Astrocyte (in vitro differentiated cells and primary cell): ENCODE measurements around the gene ARHGAP26. TPM values are rescaled to one million over a fixed set of nuclear protein-coding genes. Genes with fewer than 3 reads are reported as not detected.

Source experiments
- DNase-seq: peaks from one replicate; pipeline ENCODE4 v3.0.0-alpha.2; 2010; ENCODE audit warnings: low read depth
- FAIRE-seq: peaks from 2 replicates; lab custom pipeline; 2011; peaks lifted over from hg19 to GRCh38; lab: Jason Lieb, UNC
- H2AFZ ChIP-seq: 2 replicates; pipeline ENCODE4 v1.6.0; 2012; ENCODE audit warnings: low read depth, low read length, inconsistent platforms
- H3K27ac ChIP-seq: 2 replicates; pipeline ENCODE4 v1.5.1; 2011; ENCODE audit warnings: low read depth, low read length, inconsistent platforms
- H3K27me3 ChIP-seq: 2 replicates; pipeline ENCODE4 v1.6.0; 2011; ENCODE audit warnings: low read length, inconsistent platforms; ENCODE audit not compliant: insufficient read depth
- H3K36me3 ChIP-seq: 2 replicates; pipeline ENCODE4 v1.5.1; 2011; ENCODE audit warnings: low read length, inconsistent platforms; ENCODE audit not compliant: insufficient read depth
- H3K4me1 ChIP-seq: 2 replicates; pipeline ENCODE4 v1.5.1; 2011; ENCODE audit warnings: low read length, inconsistent platforms; ENCODE audit not compliant: insufficient read depth
- H3K4me2 ChIP-seq: 2 replicates; pipeline ENCODE4 v1.6.0; 2012; ENCODE audit warnings: low read length, inconsistent platforms
- H3K4me3 ChIP-seq: 2 replicates; pipeline ENCODE4 v1.5.1; 2011; ENCODE audit warnings: low read depth, mild to moderate bottlenecking, low read length, inconsistent platforms; ENCODE audit not compliant: insufficient read depth
- H3K79me2 ChIP-seq: 2 replicates; pipeline ENCODE4 v1.6.0; 2012; ENCODE audit warnings: mild to moderate bottlenecking, low read length, inconsistent platforms; ENCODE audit not compliant: insufficient read depth
- H3K9ac ChIP-seq: 2 replicates; pipeline ENCODE4 v1.6.0; 2012; ENCODE audit warnings: mild to moderate bottlenecking, low read length, inconsistent platforms
- H3K9me3 ChIP-seq: 2 replicates; pipeline ENCODE4 v1.5.1; 2012; ENCODE audit warnings: low read depth, mild to moderate bottlenecking, low read length, inconsistent platforms; ENCODE audit not compliant: insufficient read depth
- H4K20me1 ChIP-seq: 2 replicates; pipeline ENCODE4 v1.6.0; 2012; ENCODE audit warnings: low read length, inconsistent platforms; ENCODE audit not compliant: insufficient read depth
- H3K27ac Mint-ChIP-seq: one replicate; pipeline ENCODE4 v1.8.0; 2021; ENCODE audit warnings: mild to moderate bottlenecking, mixed read lengths; ENCODE audit not compliant: unreplicated experiment
- H3K27me3 Mint-ChIP-seq: one replicate; pipeline ENCODE4 v1.8.0; 2021; ENCODE audit warnings: low read depth, mixed read lengths; ENCODE audit not compliant: unreplicated experiment
- H3K36me3 Mint-ChIP-seq: one replicate; pipeline ENCODE4 v1.8.0; 2021; ENCODE audit warnings: low read depth, mixed read lengths; ENCODE audit not compliant: unreplicated experiment
- H3K4me1 Mint-ChIP-seq: one replicate; pipeline ENCODE4 v1.8.0; 2021; ENCODE audit warnings: low read depth, mixed read lengths; ENCODE audit not compliant: unreplicated experiment
- H3K4me3 Mint-ChIP-seq: one replicate; pipeline ENCODE4 v1.8.0; 2021; ENCODE audit warnings: mild to moderate bottlenecking, moderate library complexity, mixed read lengths; ENCODE audit not compliant: unreplicated experiment
- H3K9me3 Mint-ChIP-seq: one replicate; pipeline ENCODE4 v1.8.0; 2021; ENCODE audit warnings: mild to moderate bottlenecking, mixed read lengths; ENCODE audit not compliant: unreplicated experiment
- EZH2 ChIP-seq: IDR thresholded peaks from 2 replicates; pipeline ENCODE4 v1.6.1; 2012; ENCODE audit warnings: mild to moderate bottlenecking, low read length, inconsistent platforms; ENCODE audit not compliant: insufficient read depth
- total RNA-seq: library from RNA; stranded (reverse); gene quantifications from 2 replicates; pipeline ENCODE4 v1.2.1, GENCODE V29; 2021
- TF ChIP-seq, protein P1 (sequence below): IDR thresholded peaks from 2 replicates; pipeline ENCODE4 v1.5.1; 2011; ENCODE audit warnings: low read depth, mild to moderate bottlenecking, inconsistent platforms, low read length, moderate library complexity; ENCODE audit not compliant: insufficient read depth

Gene ARHGAP26
- total RNA-seq, 1 donor from 2014 or later, result 5.6 TPM

DNA sequence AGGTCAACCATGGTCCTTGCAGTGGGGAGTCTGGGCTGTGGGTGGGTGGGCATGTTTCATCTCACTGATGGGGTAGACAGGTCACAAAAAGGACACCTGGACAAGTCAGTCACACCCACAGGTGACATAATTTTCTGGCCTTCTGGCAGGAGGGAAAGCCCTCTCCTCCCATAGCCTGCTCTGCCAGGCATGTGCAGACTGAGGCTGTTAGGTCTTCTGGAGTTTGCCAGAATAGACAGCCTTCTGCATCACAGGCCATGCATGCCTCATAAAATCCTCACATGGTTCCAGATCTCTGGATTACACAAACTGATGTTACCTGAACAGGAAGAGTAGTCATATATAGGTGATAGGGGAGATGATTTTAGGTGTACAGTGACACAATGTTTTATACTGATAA, 49.1 kb downstream of the ARHGAP26 start:
- H3K4me3 Mint-ChIP-seq, result no peak overlapping the region

DNA sequence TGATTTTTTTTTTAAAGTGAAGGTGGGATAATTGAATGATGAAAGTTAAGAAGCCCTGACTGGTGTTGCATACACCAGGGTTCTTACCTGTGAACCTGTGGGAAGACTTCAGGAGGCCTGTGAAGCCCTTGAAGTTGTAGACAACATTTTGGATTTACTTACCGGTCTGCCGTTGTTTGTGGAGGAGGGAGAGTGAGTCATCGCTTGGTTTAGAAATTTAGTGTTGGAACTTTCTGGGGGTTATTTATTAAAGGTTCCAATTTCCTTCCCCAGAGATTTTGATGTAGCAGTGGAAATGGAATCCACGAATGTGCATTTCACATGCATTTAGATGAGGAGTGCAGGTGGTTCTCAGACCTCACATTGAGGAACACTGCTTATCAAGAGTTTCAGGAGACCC, 49.6 kb downstream of the ARHGAP26 start:
- peaks cover 3% of the 10 kb centered on the region for H3K9me3 Mint-ChIP-seq
- peaks cover 35% of the 10 kb centered on the region for H3K4me1 Mint-ChIP-seq
- FAIRE-seq, result peak; percentile 41

More for the DNA sequence above, 49.1 kb downstream of the ARHGAP26 start:
- Histone ChIP-seq H3K79me2 (no peaks in the 10 kb centered on the region), H3K27ac (no peak overlapping the region), H3K4me1 (peaks cover 34% of the 10 kb centered on the region), H2AFZ (no peak overlapping the region), H3K4me3 (no peak overlapping the region), H3K36me3 (no peaks in the 10 kb centered on the region), H3K9me3 (no peaks in the 10 kb centered on the region), H3K4me2 (no peak overlapping the region), H3K9ac (no peak overlapping the region), H4K20me1 (no peaks in the 10 kb centered on the region), H3K27me3 (no peaks in the 10 kb centered on the region)
- Mint-ChIP-seq H3K9me3 (peaks cover 3% of the 10 kb centered on the region), H3K27ac (no peak overlapping the region), H3K36me3 (no peaks in the 10 kb centered on the region), H3K27me3 (no peaks in the 10 kb centered on the region), H3K4me1 (peaks cover 35% of the 10 kb centered on the region)
- FAIRE-seq (no peak), DNase-seq (no peak)
- TF ChIP-seq EZH2, result no peak
- TF ChIP-seq, protein P1, sequence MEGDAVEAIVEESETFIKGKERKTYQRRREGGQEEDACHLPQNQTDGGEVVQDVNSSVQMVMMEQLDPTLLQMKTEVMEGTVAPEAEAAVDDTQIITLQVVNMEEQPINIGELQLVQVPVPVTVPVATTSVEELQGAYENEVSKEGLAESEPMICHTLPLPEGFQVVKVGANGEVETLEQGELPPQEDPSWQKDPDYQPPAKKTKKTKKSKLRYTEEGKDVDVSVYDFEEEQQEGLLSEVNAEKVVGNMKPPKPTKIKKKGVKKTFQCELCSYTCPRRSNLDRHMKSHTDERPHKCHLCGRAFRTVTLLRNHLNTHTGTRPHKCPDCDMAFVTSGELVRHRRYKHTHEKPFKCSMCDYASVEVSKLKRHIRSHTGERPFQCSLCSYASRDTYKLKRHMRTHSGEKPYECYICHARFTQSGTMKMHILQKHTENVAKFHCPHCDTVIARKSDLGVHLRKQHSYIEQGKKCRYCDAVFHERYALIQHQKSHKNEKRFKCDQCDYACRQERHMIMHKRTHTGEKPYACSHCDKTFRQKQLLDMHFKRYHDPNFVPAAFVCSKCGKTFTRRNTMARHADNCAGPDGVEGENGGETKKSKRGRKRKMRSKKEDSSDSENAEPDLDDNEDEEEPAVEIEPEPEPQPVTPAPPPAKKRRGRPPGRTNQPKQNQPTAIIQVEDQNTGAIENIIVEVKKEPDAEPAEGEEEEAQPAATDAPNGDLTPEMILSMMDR, result no peak

DNA sequence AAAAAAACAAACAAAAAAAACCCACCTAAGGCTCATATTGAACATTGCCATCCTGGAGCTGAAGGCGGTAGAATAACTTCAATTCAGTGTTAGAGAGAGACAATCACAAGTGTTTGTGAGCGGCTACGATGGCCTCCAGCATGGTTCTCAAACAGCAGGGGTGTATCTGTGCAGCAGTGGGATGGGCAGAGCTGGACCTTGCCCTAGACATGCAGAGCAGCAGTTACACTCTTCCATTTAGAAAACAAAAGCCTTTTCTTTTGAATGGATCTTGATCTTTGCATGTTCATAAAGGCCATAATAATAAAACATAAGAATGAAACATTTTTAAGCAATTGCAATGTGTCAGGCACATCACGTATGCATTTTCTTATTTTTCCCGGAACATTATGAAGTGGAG, 50.3 kb downstream of the ARHGAP26 start:
- Histone ChIP-seq H3K9me3 (no peaks in the 10 kb centered on the region), H3K4me2 (no peak overlapping the region), H3K9ac (no peak overlapping the region), H3K27me3 (no peaks in the 10 kb centered on the region), H4K20me1 (no peaks in the 10 kb centered on the region), H3K4me3 (no peak overlapping the region), H3K36me3 (no peaks in the 10 kb centered on the region), H3K4me1 (peaks cover 34% of the 10 kb centered on the region), H3K79me2 (no peaks in the 10 kb centered on the region), H2AFZ (no peak overlapping the region), H3K27ac (no peak overlapping the region)
- H3K4me3 Mint-ChIP-seq, result no peak overlapping the region
- FAIRE-seq (no peak), DNase-seq (no peak)
- no peaks in the 10 kb centered on the region for H3K36me3 Mint-ChIP-seq
- H3K4me1 Mint-ChIP-seq, result peaks cover 35% of the 10 kb centered on the region
- H3K9me3 Mint-ChIP-seq, result peaks cover 3% of the 10 kb centered on the region
- no peak for TF ChIP-seq EZH2
- TF ChIP-seq, protein P1, result no peak
- no peaks in the 10 kb centered on the region for H3K27me3 Mint-ChIP-seq
- H3K27ac Mint-ChIP-seq, result no peak overlapping the region

More for the DNA sequence above, 49.6 kb downstream of the ARHGAP26 start:
- Histone ChIP-seq H3K27me3 (no peaks in the 10 kb centered on the region), H4K20me1 (no peaks in the 10 kb centered on the region), H3K9ac (no peak overlapping the region), H3K4me1 (peaks cover 34% of the 10 kb centered on the region), H3K36me3 (no peaks in the 10 kb centered on the region), H3K4me3 (no peak overlapping the region), H3K27ac (no peak overlapping the region), H3K79me2 (no peaks in the 10 kb centered on the region), H3K9me3 (no peaks in the 10 kb centered on the region), H2AFZ (no peak overlapping the region), H3K4me2 (no peak overlapping the region)
- no peaks in the 10 kb centered on the region for H3K36me3 Mint-ChIP-seq
- no peak for DNase-seq
- no peaks in the 10 kb centered on the region for H3K27me3 Mint-ChIP-seq
- no peak overlapping the region for H3K27ac Mint-ChIP-seq
- H3K4me3 Mint-ChIP-seq, result no peak overlapping the region
- TF ChIP-seq, protein P1, result no peak
- TF ChIP-seq EZH2, result no peak
